MM.1S (cell line): ENCODE data around the gene CISH.

Experiments
- DNase-seq: peaks from one replicate; pipeline ENCODE4 v3.0.0-alpha.2; 2015
- H2AFZ ChIP-seq: fragments of 300-600 bp; sonication (generic); 2 replicates; pipeline ENCODE4 v1.6.0; 2016; ENCODE audit warnings: antibody characterized with exemption, low read length
- H3F3A ChIP-seq: fragments of 300-600 bp; sonication (generic); 2 replicates; pipeline ENCODE4 v1.6.1; 2016; ENCODE audit warnings: mild to moderate bottlenecking, antibody characterized with exemption, low read length, moderate library complexity, mixed read lengths; ENCODE audit not compliant: insufficient read depth
- H3K27ac ChIP-seq: fragments of 300-600 bp; sonication (generic); 2 replicates; pipeline ENCODE4 v1.5.1; 2016; ENCODE audit warnings: mild to moderate bottlenecking, low read length
- H3K27me3 ChIP-seq: fragments of 300-600 bp; sonication (generic); replicated peaks from 2 replicates; pipeline ENCODE4 v1.6.0; 2016; ENCODE audit warnings: low read length; ENCODE audit not compliant: insufficient read depth
- H3K36me3 ChIP-seq: fragments of 300-600 bp; sonication (generic); replicated peaks from 2 replicates; pipeline ENCODE4 v1.6.1; 2016; ENCODE audit warnings: mild to moderate bottlenecking, low read length, mixed read lengths; ENCODE audit not compliant: insufficient read depth
- H3K4me1 ChIP-seq: fragments of 300-600 bp; sonication (generic); 2 replicates; pipeline ENCODE4 v1.6.1; 2016; ENCODE audit warnings: low read length, mixed read lengths
- H3K4me2 ChIP-seq: fragments of 300-600 bp; sonication (generic); 2 replicates; pipeline ENCODE4 v1.6.0; 2016; ENCODE audit warnings: low read depth, low read length
- H3K4me3 ChIP-seq: fragments of 300-600 bp; sonication (generic); 2 replicates; pipeline ENCODE4 v1.5.1; 2016; ENCODE audit warnings: low read length, mixed read lengths
- H3K79me2 ChIP-seq: fragments of 300-600 bp; sonication (generic); 2 replicates; pipeline ENCODE4 v1.6.1; 2016; ENCODE audit warnings: mixed run types, low read length, mixed read lengths
- H3K9ac ChIP-seq: fragments of 300-600 bp; sonication (generic); 2 replicates; pipeline ENCODE4 v1.6.1; 2016; ENCODE audit warnings: low read length, mixed read lengths
- H3K9me2 ChIP-seq: fragments of 300-600 bp; sonication (generic); replicated peaks from 2 replicates; pipeline ENCODE4 v1.6.1; 2016; ENCODE audit warnings: mild to moderate bottlenecking, low read length, mixed read lengths; ENCODE audit not compliant: insufficient read depth
- H3K9me3 ChIP-seq: fragments of 300-600 bp; sonication (generic); replicated peaks from 2 replicates; pipeline ENCODE4 v1.6.1; 2016; ENCODE audit warnings: mild to moderate bottlenecking, low read length, mixed read lengths; ENCODE audit not compliant: insufficient read depth
- H4K20me1 ChIP-seq: fragments of 300-600 bp; sonication (generic); 2 replicates; pipeline ENCODE4 v1.6.1; 2016; ENCODE audit warnings: mild to moderate bottlenecking, low read length, moderate library complexity, mixed read lengths; ENCODE audit not compliant: insufficient read depth
- CTCF ChIP-seq: fragments of 300-600 bp; sonication (generic); IDR thresholded peaks from 2 replicates; pipeline ENCODE4 v1.5.1; 2016; ENCODE audit warnings: antibody characterized with exemption, low read length, mixed read lengths
- EZH2 ChIP-seq: fragments of 300-600 bp; sonication (generic); optimal IDR thresholded peaks from 2 replicates; pipeline ENCODE3; 2017; ENCODE audit warnings: low read depth, mild to moderate bottlenecking, antibody characterized with exemption, low read length, mixed read lengths
- EZH2phosphoT487 ChIP-seq: fragments of 300-600 bp; sonication (generic); IDR thresholded peaks from 2 replicates; pipeline ENCODE4 v1.6.1; 2018; ENCODE audit warnings: antibody characterized with exemption, low read length

CISH gene

DNA sequence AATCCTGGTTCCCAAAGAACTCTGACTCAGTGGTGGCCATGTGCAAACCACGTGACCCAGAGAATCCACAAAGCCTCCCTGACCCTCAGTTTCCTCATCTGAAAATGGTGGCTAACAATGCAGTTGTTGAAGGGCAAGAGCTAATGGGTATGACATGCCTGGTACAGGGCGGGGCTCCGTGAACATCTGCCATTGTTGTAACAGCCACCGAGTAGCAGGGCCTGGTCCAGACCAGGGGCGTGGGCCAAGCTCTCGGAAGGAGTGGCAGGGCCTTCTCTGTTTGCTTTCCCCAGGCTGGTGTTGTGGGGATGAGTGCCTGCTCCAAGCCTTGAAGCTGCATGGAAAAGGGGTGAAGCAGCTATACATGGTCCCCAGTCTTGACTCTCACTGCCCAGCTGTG, 18.8 kb upstream of the CISH start:
- H3K4me1 ChIP-seq, result no peaks in the 10 kb centered on the region
- H3K9me2 ChIP-seq, result no peaks in the 10 kb centered on the region
- no peaks in the 10 kb centered on the region for H3K27me3 ChIP-seq
- no peak for DNase-seq
- H3K79me2 ChIP-seq, result peaks cover 20% of the 10 kb centered on the region
- no peak overlapping the region for H3K4me3 ChIP-seq
- no peak for TF ChIP-seq EZH2
- no peak for TF ChIP-seq CTCF
- TF ChIP-seq EZH2phosphoT487, result no peak
- no peaks in the 10 kb centered on the region for H3F3A ChIP-seq
- H4K20me1 ChIP-seq, result no peaks in the 10 kb centered on the region
- no peaks in the 10 kb centered on the region for H3K9me3 ChIP-seq
- H3K4me2 ChIP-seq, result no peak overlapping the region
- H3K36me3 ChIP-seq, result no peaks in the 10 kb centered on the region
- no peak overlapping the region for H3K9ac ChIP-seq
- no peak overlapping the region for H2AFZ ChIP-seq
- H3K27ac ChIP-seq, result no peak overlapping the region

DNA sequence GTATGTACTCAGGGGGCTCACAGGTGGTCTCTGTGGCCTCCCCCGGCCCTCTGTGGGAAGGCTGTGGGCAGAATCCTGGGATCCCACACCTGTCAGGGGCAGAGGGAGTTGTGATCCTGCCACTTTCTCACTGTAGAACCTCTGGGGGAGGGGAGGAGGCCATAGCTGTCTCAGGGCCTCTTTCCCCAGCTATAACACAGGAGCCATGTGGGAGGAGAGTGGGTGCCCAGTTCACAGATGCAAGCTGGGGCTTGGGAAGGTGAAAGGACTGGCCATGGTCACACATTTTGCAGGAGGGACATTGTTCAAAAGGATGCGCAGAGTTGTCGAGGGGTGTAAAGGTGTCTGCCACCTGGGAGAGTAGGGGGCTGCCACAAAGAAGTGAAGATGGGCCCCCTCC, 17.0 kb upstream of the CISH start:
- TF ChIP-seq CTCF, result no peak
- Histone ChIP-seq H3K79me2 (peaks cover 23% of the 10 kb centered on the region), H3K9me3 (no peaks in the 10 kb centered on the region), H3K36me3 (no peaks in the 10 kb centered on the region), H4K20me1 (no peaks in the 10 kb centered on the region), H3K9me2 (no peaks in the 10 kb centered on the region), H3K9ac (no peak overlapping the region), H3K27ac (no peak overlapping the region), H3K27me3 (no peaks in the 10 kb centered on the region), H3F3A (no peaks in the 10 kb centered on the region), H3K4me2 (no peak overlapping the region), H3K4me3 (no peak overlapping the region), H3K4me1 (peaks cover 11% of the 10 kb centered on the region), H2AFZ (no peak overlapping the region)
- DNase-seq, result no peak

DNA sequence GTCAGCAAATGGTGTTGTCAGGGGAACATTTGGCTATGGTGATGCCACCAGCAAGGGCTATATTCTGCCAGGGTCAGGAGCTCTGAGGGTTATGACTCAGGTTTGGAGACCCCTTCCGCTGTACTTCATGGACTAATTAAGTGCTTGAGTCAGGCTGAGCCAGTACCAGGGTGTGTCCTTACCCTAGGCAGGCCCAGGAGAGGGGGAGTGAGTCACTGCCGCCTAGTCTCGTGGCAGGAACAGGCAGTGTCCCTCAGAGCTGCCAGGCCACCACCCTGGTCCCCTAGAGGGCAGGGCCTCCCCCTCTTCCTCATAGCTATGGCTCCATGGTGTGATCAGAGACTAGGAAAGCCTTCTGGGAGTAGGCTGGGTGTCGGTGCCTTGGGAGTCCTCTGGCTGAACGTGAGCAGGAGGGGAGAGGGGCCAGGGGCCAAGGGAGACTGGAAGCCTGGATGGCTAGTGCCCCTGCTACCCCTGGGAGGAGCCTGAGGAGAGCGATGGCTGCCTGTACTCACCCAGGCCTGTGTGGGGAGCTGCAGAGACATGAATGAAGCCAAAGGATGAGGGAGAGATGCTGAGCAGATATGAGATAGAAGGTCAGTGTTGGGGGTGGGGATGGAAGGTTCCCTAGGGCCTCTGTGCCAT, 16.0 kb upstream of the CISH start:
- H3K9me2 ChIP-seq, result no peaks in the 10 kb centered on the region
- no peak overlapping the region for H3K4me3 ChIP-seq
- no peak overlapping the region for H3K9ac ChIP-seq
- H3K27ac ChIP-seq, result no peak overlapping the region
- DNase-seq, result no peak
- peaks cover 15% of the 10 kb centered on the region for H3K4me1 ChIP-seq
- H3F3A ChIP-seq, result no peaks in the 10 kb centered on the region
- no peaks in the 10 kb centered on the region for H3K27me3 ChIP-seq
- H4K20me1 ChIP-seq, result no peaks in the 10 kb centered on the region
- H3K4me2 ChIP-seq, result no peak overlapping the region
- H3K9me3 ChIP-seq, result no peaks in the 10 kb centered on the region
- no peak overlapping the region for H2AFZ ChIP-seq
- H3K36me3 ChIP-seq, result no peaks in the 10 kb centered on the region
- H3K79me2 ChIP-seq, result peaks cover 23% of the 10 kb centered on the region; the same call in 1 of the 2 replicates
- TF ChIP-seq CTCF (no peak), EZH2phosphoT487 (no peak), EZH2 (no peak)
